ENCODE results near the gene GRIN2A.

Gene GRIN2A

GRCh38 chr16:10162981-10163380, 19.2 kb downstream of the GRIN2A start:
- H3K9ac ChIP-seq (ENCODE audit: low read length) = no peak overlapping the region
- no peaks in the 10 kb centered on the region for H3K36me3 ChIP-seq (ENCODE audit: control insufficient read depth, insufficient read depth, low read length)
- H3K79me2 ChIP-seq (ENCODE audit: control insufficient read depth, insufficient read depth, low read length) = no peaks in the 10 kb centered on the region
- H3K4ac ChIP-seq (ENCODE audit: low read depth, low read length) = no peak overlapping the region
- H3K27ac ChIP-seq (ENCODE audit: low read depth, low read length) = no peak overlapping the region
- no peak overlapping the region for H2BK15ac ChIP-seq (replicated peaks; ENCODE audit: low read depth)
- H3K18ac ChIP-seq (ENCODE audit: low read length) = no peak overlapping the region
- H3K79me1 ChIP-seq (ENCODE audit: low read length) = no peaks in the 10 kb centered on the region
- no peaks in the 10 kb centered on the region for H3K4me1 ChIP-seq (ENCODE audit: control insufficient read depth, low read depth, low read length)
- H3K4me2 ChIP-seq (ENCODE audit: low read length) = no peak overlapping the region
- H3K23ac ChIP-seq (ENCODE audit: low read length) = no peak overlapping the region
- no peak for DNase-seq
- H2BK5ac ChIP-seq (ENCODE audit: low read length) = no peak overlapping the region
- WGBS (ENCODE audit: extremely low coverage, insufficient coverage, low lambda C conversion rate) = no CpG with 5 or more reads among the region's 1 CpG
- no peak overlapping the region for H2BK120ac ChIP-seq (ENCODE audit: low read depth, low read length)
- no peak overlapping the region for H4K5ac ChIP-seq (ENCODE audit: low read length)
- H4K8ac ChIP-seq (ENCODE audit: low read depth, low read length) = no peak overlapping the region
- no peaks in the 10 kb centered on the region for H3K27me3 ChIP-seq (ENCODE audit: insufficient read depth, low read length, poor library complexity)
- H2AK5ac ChIP-seq (ENCODE audit: low read length) = no peak overlapping the region
- H3K56ac ChIP-seq (ENCODE audit: low read length) = no peak overlapping the region
- H3K4me3 ChIP-seq (ENCODE audit: low read length) = no peak overlapping the region

- no peaks in the 10 kb centered on the region for H3K27me3 ChIP-seq (ENCODE audit: insufficient read depth, low read length, poor library complexity)
- no peaks in the 10 kb centered on the region for H3K79me1 ChIP-seq (ENCODE audit: low read length)
- no peaks in the 10 kb centered on the region for H3K36me3 ChIP-seq (ENCODE audit: control insufficient read depth, insufficient read depth, low read length)
- H2BK120ac ChIP-seq (ENCODE audit: low read depth, low read length) = no peak overlapping the region
- no peak overlapping the region for H3K4ac ChIP-seq (ENCODE audit: low read depth, low read length)
- H3K79me2 ChIP-seq (ENCODE audit: control insufficient read depth, insufficient read depth, low read length) = no peaks in the 10 kb centered on the region
- H3K4me2 ChIP-seq (ENCODE audit: low read length) = no peak overlapping the region
- H2BK5ac ChIP-seq (ENCODE audit: low read length) = no peak overlapping the region
- H3K56ac ChIP-seq (ENCODE audit: low read length) = no peak overlapping the region
- H3K27ac ChIP-seq (ENCODE audit: low read depth, low read length) = no peak overlapping the region
- H3K4me1 ChIP-seq (ENCODE audit: control insufficient read depth, low read depth, low read length) = no peaks in the 10 kb centered on the region
- no peak overlapping the region for H3K18ac ChIP-seq (ENCODE audit: low read length)
- no peak overlapping the region for H4K5ac ChIP-seq (ENCODE audit: low read length)
- WGBS (ENCODE audit: extremely low coverage, insufficient coverage, low lambda C conversion rate) = no CpG with 5 or more reads among the region's 4 CpGs
- DNase-seq = no peak
- H4K8ac ChIP-seq (ENCODE audit: low read depth, low read length) = no peak overlapping the region
- no peak overlapping the region for H3K23ac ChIP-seq (ENCODE audit: low read length)
- H2BK15ac ChIP-seq (replicated peaks; ENCODE audit: low read depth) = no peak overlapping the region
- H3K9ac ChIP-seq (ENCODE audit: low read length) = no peak overlapping the region
- no peak overlapping the region for H2AK5ac ChIP-seq (ENCODE audit: low read length)
- no peak overlapping the region for H3K4me3 ChIP-seq (ENCODE audit: low read length)
Measured at GRCh38 chr16:10156099-10156498, 26.1 kb downstream of the GRIN2A start.

GRCh38 chr16:10154389-10154788, 27.8 kb downstream of the GRIN2A start:
- Histone ChIP-seq H4K5ac (ENCODE audit: low read length) (no peak overlapping the region), H3K36me3 (ENCODE audit: control insufficient read depth, insufficient read depth, low read length) (no peaks in the 10 kb centered on the region), H3K4me2 (ENCODE audit: low read length) (no peak overlapping the region), H3K23ac (ENCODE audit: low read length) (no peak overlapping the region), H3K27ac (ENCODE audit: low read depth, low read length) (no peak overlapping the region), H3K4ac (ENCODE audit: low read depth, low read length) (no peak overlapping the region), H2BK5ac (ENCODE audit: low read length) (no peak overlapping the region), H3K79me1 (ENCODE audit: low read length) (no peaks in the 10 kb centered on the region), H2AK5ac (ENCODE audit: low read length) (no peak overlapping the region), H3K79me2 (ENCODE audit: control insufficient read depth, insufficient read depth, low read length) (no peaks in the 10 kb centered on the region), H3K4me3 (ENCODE audit: low read length) (no peak overlapping the region), H3K4me1 (ENCODE audit: control insufficient read depth, low read depth, low read length) (no peaks in the 10 kb centered on the region), H4K8ac (ENCODE audit: low read depth, low read length) (no peak overlapping the region), H2BK120ac (ENCODE audit: low read depth, low read length) (no peak overlapping the region), H3K9ac (ENCODE audit: low read length) (no peak overlapping the region), H3K27me3 (ENCODE audit: insufficient read depth, low read length, poor library complexity) (no peaks in the 10 kb centered on the region), H3K18ac (ENCODE audit: low read length) (no peak overlapping the region), H2BK15ac (replicated peaks; ENCODE audit: low read depth) (no peak overlapping the region), H3K56ac (ENCODE audit: low read length) (no peak overlapping the region)
- no CpG with 5 or more reads among the region's 2 CpGs for WGBS (ENCODE audit: extremely low coverage, insufficient coverage, low lambda C conversion rate)
- DNase-seq = no peak

DNA sequence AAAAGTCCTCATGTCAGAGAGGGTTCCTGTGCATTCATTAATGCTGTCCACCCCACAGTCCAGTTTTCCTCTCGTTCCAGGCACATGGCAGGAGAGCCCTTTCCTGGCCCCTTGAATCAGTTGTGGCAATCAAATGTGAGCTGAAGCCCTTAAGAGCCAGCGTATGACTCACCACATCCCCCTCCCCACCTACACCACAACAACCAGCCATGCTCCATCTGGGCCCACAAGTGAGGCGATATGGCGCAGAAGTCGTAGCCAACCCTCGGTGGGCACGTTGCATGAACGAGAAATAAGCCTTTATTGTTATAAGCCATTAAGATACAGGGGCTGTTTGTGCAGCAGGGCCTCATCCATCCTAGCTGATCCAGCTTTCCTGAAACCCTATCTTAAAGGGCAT, 28.2 kb downstream of the GRIN2A start:
- no CpG with 5 or more reads among the region's 8 CpGs for WGBS (ENCODE audit: extremely low coverage, insufficient coverage, low lambda C conversion rate)

DNA sequence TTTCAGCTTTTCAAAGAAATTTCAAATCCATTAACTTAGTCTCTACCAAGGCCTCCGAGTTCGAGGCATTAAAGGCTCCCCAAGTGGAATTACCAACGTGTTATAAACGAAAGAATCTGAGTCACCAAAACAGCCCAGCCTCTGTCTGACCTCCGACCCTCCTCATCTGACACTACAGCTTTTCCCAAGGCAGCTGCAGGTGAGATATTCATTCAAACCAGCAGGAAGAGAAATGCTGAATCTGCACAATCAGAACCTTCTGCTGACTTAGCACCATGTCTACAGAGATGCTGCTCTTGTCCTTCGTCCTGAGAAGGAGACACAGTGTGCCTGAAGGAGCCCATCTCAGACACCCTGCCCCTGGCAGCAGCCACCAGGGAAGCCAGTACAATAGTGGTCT, 30.5 kb downstream of the GRIN2A start:
- Histone ChIP-seq H2BK120ac (ENCODE audit: low read depth, low read length) (no peak overlapping the region), H3K4me3 (ENCODE audit: low read length) (no peak overlapping the region), H3K4ac (ENCODE audit: low read depth, low read length) (no peak overlapping the region), H2BK15ac (replicated peaks; ENCODE audit: low read depth) (no peak overlapping the region), H3K27ac (ENCODE audit: low read depth, low read length) (no peak overlapping the region), H2BK5ac (ENCODE audit: low read length) (no peak overlapping the region), H3K56ac (ENCODE audit: low read length) (no peak overlapping the region), H3K23ac (ENCODE audit: low read length) (no peak overlapping the region), H3K79me2 (ENCODE audit: control insufficient read depth, insufficient read depth, low read length) (no peaks in the 10 kb centered on the region), H2AK5ac (ENCODE audit: low read length) (no peak overlapping the region), H3K36me3 (ENCODE audit: control insufficient read depth, insufficient read depth, low read length) (no peaks in the 10 kb centered on the region), H3K79me1 (ENCODE audit: low read length) (no peaks in the 10 kb centered on the region), H3K4me2 (ENCODE audit: low read length) (no peak overlapping the region), H4K5ac (ENCODE audit: low read length) (no peak overlapping the region), H3K4me1 (ENCODE audit: control insufficient read depth, low read depth, low read length) (no peaks in the 10 kb centered on the region), H3K27me3 (ENCODE audit: insufficient read depth, low read length, poor library complexity) (no peaks in the 10 kb centered on the region), H4K8ac (ENCODE audit: low read depth, low read length) (no peak overlapping the region), H3K9ac (ENCODE audit: low read length) (no peak overlapping the region), H3K18ac (ENCODE audit: low read length) (no peak overlapping the region)
- DNase-seq = no peak
- no CpG with 5 or more reads among the region's 6 CpGs for WGBS (ENCODE audit: extremely low coverage, insufficient coverage, low lambda C conversion rate)

More for the DNA sequence above, 28.2 kb downstream of the GRIN2A start:
- Histone ChIP-seq H3K27ac (ENCODE audit: low read depth, low read length) (no peak overlapping the region), H3K4me3 (ENCODE audit: low read length) (no peak overlapping the region), H2BK120ac (ENCODE audit: low read depth, low read length) (no peak overlapping the region), H3K23ac (ENCODE audit: low read length) (no peak overlapping the region), H3K4me2 (ENCODE audit: low read length) (no peak overlapping the region), H4K8ac (ENCODE audit: low read depth, low read length) (no peak overlapping the region), H3K9ac (ENCODE audit: low read length) (no peak overlapping the region), H3K27me3 (ENCODE audit: insufficient read depth, low read length, poor library complexity) (no peaks in the 10 kb centered on the region), H2AK5ac (ENCODE audit: low read length) (no peak overlapping the region), H4K5ac (ENCODE audit: low read length) (no peak overlapping the region), H2BK5ac (ENCODE audit: low read length) (no peak overlapping the region), H3K18ac (ENCODE audit: low read length) (no peak overlapping the region), H3K4ac (ENCODE audit: low read depth, low read length) (no peak overlapping the region), H3K36me3 (ENCODE audit: control insufficient read depth, insufficient read depth, low read length) (no peaks in the 10 kb centered on the region), H3K4me1 (ENCODE audit: control insufficient read depth, low read depth, low read length) (no peaks in the 10 kb centered on the region), H3K79me1 (ENCODE audit: low read length) (no peaks in the 10 kb centered on the region), H3K79me2 (ENCODE audit: control insufficient read depth, insufficient read depth, low read length) (no peaks in the 10 kb centered on the region), H3K56ac (ENCODE audit: low read length) (no peak overlapping the region), H2BK15ac (replicated peaks; ENCODE audit: low read depth) (no peak overlapping the region)
- no peak for DNase-seq

DNA sequence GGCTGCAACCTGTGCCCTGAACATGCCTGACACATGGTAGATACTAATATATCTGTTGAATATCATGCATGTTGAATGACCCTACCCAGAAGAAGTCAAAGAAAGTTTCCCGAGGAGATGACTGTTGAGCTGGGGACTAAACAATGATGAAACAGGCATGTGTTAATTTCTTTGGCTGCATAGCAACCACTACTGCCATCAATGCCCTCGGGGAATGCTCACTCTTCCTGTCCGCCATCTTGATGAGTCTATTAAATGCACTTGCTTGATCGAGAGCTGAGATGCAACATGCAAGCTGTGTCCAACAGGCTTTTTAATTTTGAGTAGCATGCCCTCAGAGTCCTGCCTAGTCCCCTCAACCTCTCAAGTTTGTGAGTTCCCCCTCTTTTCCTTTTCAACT, 31.3 kb downstream of the GRIN2A start:
- Histone ChIP-seq H3K4ac (ENCODE audit: low read depth, low read length) (no peak overlapping the region), H2BK120ac (ENCODE audit: low read depth, low read length) (no peak overlapping the region), H3K27me3 (ENCODE audit: insufficient read depth, low read length, poor library complexity) (no peaks in the 10 kb centered on the region), H2AK5ac (ENCODE audit: low read length) (no peak overlapping the region), H2BK5ac (ENCODE audit: low read length) (no peak overlapping the region), H3K18ac (ENCODE audit: low read length) (no peak overlapping the region), H3K27ac (ENCODE audit: low read depth, low read length) (no peak overlapping the region), H3K79me2 (ENCODE audit: control insufficient read depth, insufficient read depth, low read length) (no peaks in the 10 kb centered on the region), H3K4me3 (ENCODE audit: low read length) (no peak overlapping the region), H3K4me2 (ENCODE audit: low read length) (no peak overlapping the region), H4K5ac (ENCODE audit: low read length) (no peak overlapping the region), H3K79me1 (ENCODE audit: low read length) (no peaks in the 10 kb centered on the region), H3K23ac (ENCODE audit: low read length) (no peak overlapping the region), H3K9ac (ENCODE audit: low read length) (no peak overlapping the region), H3K36me3 (ENCODE audit: control insufficient read depth, insufficient read depth, low read length) (no peaks in the 10 kb centered on the region), H3K56ac (ENCODE audit: low read length) (no peak overlapping the region), H2BK15ac (replicated peaks; ENCODE audit: low read depth) (no peak overlapping the region), H3K4me1 (ENCODE audit: control insufficient read depth, low read depth, low read length) (no peaks in the 10 kb centered on the region), H4K8ac (ENCODE audit: low read depth, low read length) (no peak overlapping the region)
- peak; percentile 46 for DNase-seq
- no CpG with 5 or more reads among the region's 4 CpGs for WGBS (ENCODE audit: extremely low coverage, insufficient coverage, low lambda C conversion rate)
